GM12865 (cell line): ENCODE data around the gene FAM20A.

Experiments used
- DNase-seq: peaks from one replicate; pipeline ENCODE4 v3.0.0; 2010; ENCODE audit warnings: low read depth
- H3K4me3 ChIP-seq: 2 replicates; pipeline ENCODE4 v1.5.1; 2011; ENCODE audit warnings: mild to moderate bottlenecking, low read depth, low read length, control low read depth
- TF ChIP-seq, protein P1 (sequence below): IDR thresholded peaks from 2 replicates; pipeline ENCODE4 v1.5.1; 2011; ENCODE audit warnings: low read length, control low read depth, low read depth, inconsistent platforms; ENCODE audit not compliant: insufficient read depth; ENCODE audit errors: missing control alignments

The FAM20A gene

DNA sequence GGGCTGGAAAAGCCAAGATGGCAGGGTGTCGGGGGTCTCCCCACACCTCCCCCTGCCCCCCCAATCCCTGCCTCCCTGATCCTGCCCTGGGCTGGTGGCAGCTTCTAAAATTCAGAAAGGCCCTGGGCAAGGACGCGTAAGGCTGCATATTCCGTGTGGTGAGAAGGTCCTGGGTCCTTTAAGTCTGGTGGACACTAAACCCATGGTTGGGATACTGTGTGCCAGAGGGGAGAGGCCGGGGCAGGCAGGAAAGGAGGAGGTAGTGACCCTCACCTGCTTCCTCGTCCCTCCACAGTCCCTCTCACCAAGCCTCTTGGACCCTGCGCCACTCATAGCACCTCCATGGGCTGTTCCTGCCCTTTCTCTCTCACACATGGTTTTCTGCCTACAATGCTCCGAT lies 60.2 kb downstream of the FAM20A start:
- TF ChIP-seq, protein P1, sequence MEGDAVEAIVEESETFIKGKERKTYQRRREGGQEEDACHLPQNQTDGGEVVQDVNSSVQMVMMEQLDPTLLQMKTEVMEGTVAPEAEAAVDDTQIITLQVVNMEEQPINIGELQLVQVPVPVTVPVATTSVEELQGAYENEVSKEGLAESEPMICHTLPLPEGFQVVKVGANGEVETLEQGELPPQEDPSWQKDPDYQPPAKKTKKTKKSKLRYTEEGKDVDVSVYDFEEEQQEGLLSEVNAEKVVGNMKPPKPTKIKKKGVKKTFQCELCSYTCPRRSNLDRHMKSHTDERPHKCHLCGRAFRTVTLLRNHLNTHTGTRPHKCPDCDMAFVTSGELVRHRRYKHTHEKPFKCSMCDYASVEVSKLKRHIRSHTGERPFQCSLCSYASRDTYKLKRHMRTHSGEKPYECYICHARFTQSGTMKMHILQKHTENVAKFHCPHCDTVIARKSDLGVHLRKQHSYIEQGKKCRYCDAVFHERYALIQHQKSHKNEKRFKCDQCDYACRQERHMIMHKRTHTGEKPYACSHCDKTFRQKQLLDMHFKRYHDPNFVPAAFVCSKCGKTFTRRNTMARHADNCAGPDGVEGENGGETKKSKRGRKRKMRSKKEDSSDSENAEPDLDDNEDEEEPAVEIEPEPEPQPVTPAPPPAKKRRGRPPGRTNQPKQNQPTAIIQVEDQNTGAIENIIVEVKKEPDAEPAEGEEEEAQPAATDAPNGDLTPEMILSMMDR: no peak
- H3K4me3 ChIP-seq: no peak overlapping the region
- no peak for DNase-seq

DNA sequence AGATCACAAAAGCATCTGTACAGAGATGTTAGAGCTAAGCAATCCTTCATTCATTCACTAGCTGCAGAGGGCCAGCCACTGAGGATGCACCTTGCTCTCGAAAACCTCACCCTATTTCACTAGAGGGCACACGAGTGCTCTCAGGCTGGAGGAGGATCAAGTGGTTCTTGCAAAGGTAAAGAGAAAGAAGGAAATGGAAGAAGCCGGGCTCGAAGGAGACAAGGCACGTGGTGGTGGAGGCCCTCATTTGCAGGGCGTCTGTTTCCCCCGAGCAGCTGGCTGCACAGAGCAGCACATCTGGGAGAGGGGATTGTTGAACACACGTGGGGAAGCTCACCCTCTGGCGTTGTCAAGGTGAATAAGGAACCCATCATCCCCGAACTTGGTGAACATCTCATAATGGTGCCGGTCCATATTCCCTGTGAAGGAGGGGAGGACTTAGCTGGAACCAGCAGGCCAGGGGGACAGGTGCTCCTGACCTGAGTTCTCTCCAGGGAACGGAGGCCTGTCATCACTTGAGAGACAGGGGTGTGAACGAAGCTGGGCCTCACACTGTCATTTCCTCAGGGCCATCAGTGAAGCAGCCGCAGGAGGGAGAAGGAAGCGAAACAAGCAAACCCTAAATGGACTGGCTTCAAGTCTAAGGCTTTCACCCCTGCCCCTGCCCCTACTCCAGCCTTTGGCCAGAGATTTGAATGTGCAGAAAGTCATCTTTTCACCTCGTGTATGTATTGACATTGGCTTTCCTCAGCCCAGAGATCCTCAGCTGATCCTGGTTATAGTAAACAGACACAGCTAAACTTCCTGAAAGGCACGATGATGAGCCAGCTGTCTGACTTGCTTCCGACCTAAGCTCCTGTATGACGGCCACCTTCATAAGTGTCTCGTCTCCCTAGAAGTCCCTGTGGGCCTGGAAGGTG lies 61.4 kb downstream of the FAM20A start:
- TF ChIP-seq, protein P1: peak; percentile 9
- no peak overlapping the region for H3K4me3 ChIP-seq
- peak; percentile 35 for DNase-seq

DNA sequence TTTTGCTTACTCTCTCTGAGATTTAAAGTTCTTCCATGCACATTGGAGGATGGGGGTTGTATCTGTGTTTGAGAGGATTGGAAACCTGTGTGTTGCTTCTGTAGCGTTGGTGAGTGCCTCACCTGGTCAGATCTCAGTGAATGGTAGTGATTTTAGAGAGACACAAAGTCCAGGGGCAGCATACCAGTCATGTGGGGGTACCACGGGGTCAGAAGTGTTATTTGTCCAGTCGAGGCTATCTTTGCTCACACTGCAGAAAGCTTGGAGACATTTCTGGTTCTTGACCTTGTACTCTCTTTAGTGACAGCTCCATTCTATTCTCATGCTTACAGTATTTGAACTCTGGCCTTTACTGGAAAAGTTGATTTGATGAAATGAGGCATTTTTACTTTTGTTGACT lies 65.2 kb downstream of the FAM20A start:
- TF ChIP-seq, protein P1: no peak
- H3K4me3 ChIP-seq: no peak overlapping the region
- DNase-seq: no peak

DNA sequence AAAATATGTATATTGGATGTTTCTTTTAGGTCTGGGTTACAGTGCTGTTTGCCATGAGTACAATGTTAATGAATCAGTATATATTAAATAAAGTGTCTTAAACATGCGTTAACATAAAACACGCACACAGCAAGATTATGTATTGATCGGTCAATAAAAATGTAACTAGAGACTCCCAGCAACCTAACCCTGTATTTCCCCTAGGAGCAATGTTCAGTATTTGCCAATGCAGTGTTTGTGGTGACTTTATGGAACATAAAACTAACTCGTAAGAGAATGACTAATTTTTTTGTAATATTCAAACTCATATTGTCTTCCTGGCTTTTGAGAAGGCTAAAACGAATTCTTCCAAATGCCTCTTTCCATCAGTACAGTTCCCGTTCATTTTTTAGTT lies 66.5 kb downstream of the FAM20A start:
- DNase-seq: no peak
- TF ChIP-seq, protein P1: no peak
- H3K4me3 ChIP-seq: no peak overlapping the region

DNA sequence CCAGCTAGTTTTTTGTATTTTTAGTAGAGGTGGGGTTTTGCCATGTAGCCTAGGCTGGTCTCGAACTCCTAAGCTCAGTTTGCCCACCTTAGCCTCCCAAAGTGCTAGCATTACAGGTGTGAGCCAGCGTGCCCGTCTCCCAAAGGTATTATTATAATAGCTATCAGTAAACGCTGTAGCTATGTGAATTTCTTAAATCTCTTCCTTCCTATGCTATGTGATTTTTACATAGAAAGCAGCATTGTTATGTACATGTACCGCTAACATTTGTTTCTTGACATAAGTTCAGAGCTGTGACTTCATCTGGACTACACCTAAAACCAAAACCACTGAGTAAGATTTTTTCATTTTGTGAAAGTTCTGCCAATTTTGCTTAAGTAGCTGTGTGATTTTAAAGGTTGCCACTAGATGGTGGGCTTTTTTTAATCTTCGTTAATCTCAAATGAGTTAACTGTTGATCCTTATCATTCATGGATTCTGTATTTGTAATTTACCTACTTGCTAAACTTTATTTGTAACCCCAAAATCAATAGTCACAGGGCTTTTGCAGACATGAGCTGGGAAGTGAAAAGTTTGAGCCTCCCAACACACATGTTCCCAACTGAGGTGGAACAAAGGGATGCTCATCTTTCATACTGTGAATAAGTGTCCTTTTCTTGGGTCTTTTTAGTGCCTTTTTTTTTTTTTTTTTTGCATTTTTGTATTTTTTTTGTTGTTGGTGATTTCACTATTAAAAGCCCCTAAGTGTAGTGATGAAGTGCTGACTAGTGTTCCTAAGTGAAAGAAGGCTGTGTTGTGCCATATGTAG lies 67.1 kb downstream of the FAM20A start:
- no peak overlapping the region for H3K4me3 ChIP-seq
- DNase-seq: peak; percentile 20
- TF ChIP-seq, protein P1: no peak

DNA sequence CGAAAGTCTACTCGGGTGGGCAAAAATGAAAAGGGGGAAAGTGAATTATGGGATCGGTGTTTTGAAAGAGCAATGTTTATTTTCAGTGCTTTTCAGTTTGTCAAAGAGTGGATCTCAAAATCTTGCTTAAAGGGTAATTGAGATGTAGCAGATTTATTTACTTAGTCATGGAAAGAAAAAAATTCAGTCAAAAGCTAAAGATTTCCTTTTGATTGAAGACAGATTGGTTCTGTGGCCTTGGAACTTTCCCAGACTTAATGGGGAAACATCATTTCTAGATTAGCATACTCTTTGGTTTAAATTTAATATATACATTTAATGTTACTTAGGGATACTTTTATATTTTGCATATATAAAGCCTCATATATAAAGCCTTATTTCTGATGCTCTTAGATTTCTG lies 68.3 kb downstream of the FAM20A start:
- no peak for DNase-seq
- H3K4me3 ChIP-seq: no peak overlapping the region
- TF ChIP-seq, protein P1: no peak
